ENCODE measurements around the gene NRXN2. TPM values are rescaled to one million over a fixed set of nuclear protein-coding genes. Genes with fewer than 3 reads are reported as not detected.

NRXN2 gene
- total and polyA plus RNA-seq, 10 of the 15 experiments (the other 5 are each of a cell fraction or from before 2014, with no cell fraction given), result 0.03 to 1.4 (median 0.23) TPM

GRCh38 chr11:64684357-64684756 lies 38.6 kb downstream of the NRXN2 start:
- H3K4me3 ChIP-seq, result no peak overlapping the region
- DNase-seq (ENCODE audit: low read depth, low spot score) (no peak), ATAC-seq (no peak), FAIRE-seq (no peak)
- H3K4me2 ChIP-seq (ENCODE audit: control insufficient read depth, insufficient read depth), result no peak overlapping the region
- no peak overlapping the region for H2AFZ ChIP-seq (ENCODE audit: control insufficient read depth, low read depth, low read length)
- in situ Hi-C loops (cut with MboI), result no loop called here
- RAD21 ChIA-PET (ENCODE audit: unreplicated experiment), result no interaction called here
- CTCF ChIA-PET, result interaction anchor here (1.5 kb wide), 1 partner anchor 15 kb away, joined by 3 read pairs; no protein-coding TSS in a partner anchor
- H3K36me3 ChIP-seq (ENCODE audit: control insufficient read depth in 2 of 2, insufficient read depth in 2 of 2, low read length in 1 of 2), result no peaks in the 10 kb centered on the region
- H3K79me2 ChIP-seq (ENCODE audit: control insufficient read depth, insufficient read depth, low read length), result no peaks in the 10 kb centered on the region
- no peaks in the 10 kb centered on the region for H3K9me3 ChIP-seq (replicated peaks; ENCODE audit: control insufficient read depth, insufficient read depth, low read length)
- H3K4me1 ChIP-seq (ENCODE audit: control insufficient read depth, insufficient read depth, low read length), result 0 out of 2 replicates have a peak, but pooled peaks cover 3% of the 10 kb centered on the region
- no TSS peak for BruUV-seq (replicated peaks)
- SMC1A ChIA-PET (ENCODE audit: uncharacterized antibody, unreplicated experiment), result no interaction called here
- 0 out of 4 replicates have a peak, but pooled peaks cover 0 to 3% of the 10 kb centered on the region in 2 experiments for H3K27me3 ChIP-seq (replicated peaks in 1 of 2; ENCODE audit: control insufficient read depth in 2 of 2, insufficient read depth in 2 of 2, low read length in 1 of 2)
- no peak overlapping the region for H3K9ac ChIP-seq (ENCODE audit: control insufficient read depth, insufficient read depth, low read length)
- POLR2A ChIA-PET, result no interaction called here
- H4K20me1 ChIP-seq (ENCODE audit: control insufficient read depth, insufficient read depth), result no peaks in the 10 kb centered on the region
- 31% methylated on average over 8 of the region's 8 CpGs for whole genome bisulfite sequencing (ENCODE audit: insufficient coverage, insufficient replicate concordance, low lambda C conversion rate, missing lambda C conversion rate)
- intact Hi-C loops (cut with micrococcal nuclease; ENCODE audit: unreplicated experiment), result no loop called here
- no peak overlapping the region for H3K27ac ChIP-seq (ENCODE audit: control insufficient read depth, insufficient read depth)
- TF ChIP-seq NR2C2 (IDR thresholded peaks at IDR 0.05; ENCODE audit: borderline replicate concordance, control insufficient read depth, insufficient read length, low read depth) (no peak), RB1 (IDR thresholded peaks at IDR 0.05; ENCODE audit: borderline replicate concordance) (no peak), TBL1XR1 (IDR thresholded peaks at IDR 0.05; ENCODE audit: low read depth, low read length) (no peak), SUZ12 (IDR thresholded peaks at IDR 0.05; ENCODE audit: unreplicated experiment) (no peak), NRF1 (conservative IDR thresholded peaks at IDR 0.05; ENCODE audit: low read depth, low read length) (no peak), ATF3 (IDR thresholded peaks at IDR 0.05; ENCODE audit: borderline replicate concordance, extremely low read depth, low read depth, low read length) (no peak), EGR1 (IDR thresholded peaks at IDR 0.05; ENCODE audit: borderline replicate concordance in 1 of 2, low read depth in 2 of 2, low read length in 2 of 2) (no peak), TCF7 (IDR thresholded peaks at IDR 0.05; ENCODE audit: borderline replicate concordance) (no peak), MLLT1 (IDR thresholded peaks at IDR 0.05) (no peak), GABPA (IDR thresholded peaks at IDR 0.05; ENCODE audit: low read depth) (no peak), ZNF592 (IDR thresholded peaks at IDR 0.05) (no peak), NBN (IDR thresholded peaks at IDR 0.05) (no peak)
- TF ChIP-seq, protein P1, sequence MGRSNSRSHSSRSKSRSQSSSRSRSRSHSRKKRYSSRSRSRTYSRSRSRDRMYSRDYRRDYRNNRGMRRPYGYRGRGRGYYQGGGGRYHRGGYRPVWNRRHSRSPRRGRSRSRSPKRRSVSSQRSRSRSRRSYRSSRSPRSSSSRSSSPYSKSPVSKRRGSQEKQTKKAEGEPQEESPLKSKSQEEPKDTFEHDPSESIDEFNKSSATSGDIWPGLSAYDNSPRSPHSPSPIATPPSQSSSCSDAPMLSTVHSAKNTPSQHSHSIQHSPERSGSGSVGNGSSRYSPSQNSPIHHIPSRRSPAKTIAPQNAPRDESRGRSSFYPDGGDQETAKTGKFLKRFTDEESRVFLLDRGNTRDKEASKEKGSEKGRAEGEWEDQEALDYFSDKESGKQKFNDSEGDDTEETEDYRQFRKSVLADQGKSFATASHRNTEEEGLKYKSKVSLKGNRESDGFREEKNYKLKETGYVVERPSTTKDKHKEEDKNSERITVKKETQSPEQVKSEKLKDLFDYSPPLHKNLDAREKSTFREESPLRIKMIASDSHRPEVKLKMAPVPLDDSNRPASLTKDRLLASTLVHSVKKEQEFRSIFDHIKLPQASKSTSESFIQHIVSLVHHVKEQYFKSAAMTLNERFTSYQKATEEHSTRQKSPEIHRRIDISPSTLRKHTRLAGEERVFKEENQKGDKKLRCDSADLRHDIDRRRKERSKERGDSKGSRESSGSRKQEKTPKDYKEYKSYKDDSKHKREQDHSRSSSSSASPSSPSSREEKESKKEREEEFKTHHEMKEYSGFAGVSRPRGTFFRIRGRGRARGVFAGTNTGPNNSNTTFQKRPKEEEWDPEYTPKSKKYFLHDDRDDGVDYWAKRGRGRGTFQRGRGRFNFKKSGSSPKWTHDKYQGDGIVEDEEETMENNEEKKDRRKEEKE (IDR thresholded peaks at IDR 0.05), result no peak
- TF ChIP-seq, protein P2, sequence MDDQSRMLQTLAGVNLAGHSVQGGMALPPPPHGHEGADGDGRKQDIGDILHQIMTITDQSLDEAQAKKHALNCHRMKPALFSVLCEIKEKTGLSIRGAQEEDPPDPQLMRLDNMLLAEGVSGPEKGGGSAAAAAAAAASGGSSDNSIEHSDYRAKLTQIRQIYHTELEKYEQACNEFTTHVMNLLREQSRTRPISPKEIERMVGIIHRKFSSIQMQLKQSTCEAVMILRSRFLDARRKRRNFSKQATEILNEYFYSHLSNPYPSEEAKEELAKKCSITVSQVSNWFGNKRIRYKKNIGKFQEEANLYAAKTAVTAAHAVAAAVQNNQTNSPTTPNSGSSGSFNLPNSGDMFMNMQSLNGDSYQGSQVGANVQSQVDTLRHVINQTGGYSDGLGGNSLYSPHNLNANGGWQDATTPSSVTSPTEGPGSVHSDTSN (IDR thresholded peaks at IDR 0.05; ENCODE audit: insufficient replicate concordance, low read depth, low read length), result no peak
